ENCODE results near the gene SREK1.
A peak's percentile ranks its signal among the peaks of the same experiment; 100 is the strongest.

The SREK1 gene

DNA sequence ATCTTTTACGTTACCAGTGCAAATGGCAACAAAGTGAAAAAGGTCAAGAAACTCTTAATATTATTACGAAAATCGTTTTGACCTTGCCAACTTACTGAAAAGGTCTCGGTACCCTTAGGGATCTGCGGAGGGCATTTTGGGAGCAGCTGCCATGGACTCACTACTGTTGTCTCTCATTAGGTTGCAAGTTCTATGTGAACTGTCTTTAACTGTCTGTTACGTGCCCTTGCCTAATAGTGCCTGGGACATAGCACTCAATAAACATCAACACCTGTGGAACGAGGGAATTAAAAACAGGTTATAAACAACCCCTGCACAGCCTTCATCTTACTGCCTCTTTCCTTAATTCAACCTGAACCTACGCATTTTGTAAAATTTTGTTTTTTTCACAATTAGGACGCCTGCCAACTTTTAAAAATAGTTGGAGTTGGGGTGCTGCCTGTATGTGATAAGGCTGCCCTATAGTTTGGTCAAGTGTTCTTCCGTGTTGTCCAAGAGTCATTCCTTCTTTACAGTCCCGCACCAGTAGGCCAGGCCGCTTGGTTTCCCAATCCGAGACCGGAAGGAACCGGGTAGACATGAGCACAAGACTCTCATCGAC, 527 bp upstream of the SREK1 start:
- H3K9me3 ChIP-seq (ENCODE audit: low read length), result no peaks in the 10 kb centered on the region
- H3K36me3 ChIP-seq (ENCODE audit: insufficient read depth, low read length), result peaks cover 3% of the 10 kb centered on the region
- H2AFZ ChIP-seq (ENCODE audit: low read depth, low read length), result peak overlapping the region; percentile 98
- peaks cover 19% of the 10 kb centered on the region for H3K4me1 ChIP-seq (ENCODE audit: insufficient read depth, low read length)
- H3K4me3 ChIP-seq (ENCODE audit: low read length), result peak overlapping the region; percentile 79
- no peaks in the 10 kb centered on the region for H3K27me3 ChIP-seq (ENCODE audit: insufficient read depth, low read length)

DNA sequence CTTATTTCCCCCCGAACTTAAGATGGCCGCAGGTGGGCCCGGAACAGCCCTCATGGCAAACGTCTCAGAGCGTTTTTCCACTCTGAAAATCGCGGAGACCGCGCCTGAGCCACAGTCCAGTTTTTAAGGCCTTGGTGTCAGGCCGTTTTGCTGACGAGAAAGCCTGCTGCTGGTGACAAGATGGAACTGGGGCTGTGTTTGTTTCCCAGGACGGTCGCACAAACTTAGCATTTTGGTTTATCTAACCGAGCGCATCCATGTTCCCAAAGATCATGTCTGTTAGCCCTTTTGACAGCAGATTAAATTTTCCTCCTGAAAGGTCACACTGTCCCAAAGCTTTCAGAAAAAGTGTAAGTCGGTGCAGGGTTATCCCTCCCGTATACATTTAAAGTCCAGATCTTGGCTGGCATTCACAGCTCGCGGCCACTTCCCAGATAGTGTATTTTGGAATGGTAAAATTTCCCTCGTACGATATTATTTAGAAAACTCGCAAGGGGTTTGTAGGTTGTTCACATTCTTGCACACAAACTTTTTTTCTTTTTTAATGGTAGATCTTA, 812 bp downstream of the SREK1 start:
- peaks cover 2% of the 10 kb centered on the region for H3K9me3 ChIP-seq (ENCODE audit: low read length)
- H2AFZ ChIP-seq (ENCODE audit: low read depth, low read length), result peak overlapping the region; percentile 98
- peaks cover 3% of the 10 kb centered on the region for H3K36me3 ChIP-seq (ENCODE audit: insufficient read depth, low read length)
- peak overlapping the region; percentile 79 for H3K4me3 ChIP-seq (ENCODE audit: low read length)
- H3K4me1 ChIP-seq (ENCODE audit: insufficient read depth, low read length), result peaks cover 19% of the 10 kb centered on the region
- H3K27me3 ChIP-seq (ENCODE audit: insufficient read depth, low read length), result no peaks in the 10 kb centered on the region

DNA sequence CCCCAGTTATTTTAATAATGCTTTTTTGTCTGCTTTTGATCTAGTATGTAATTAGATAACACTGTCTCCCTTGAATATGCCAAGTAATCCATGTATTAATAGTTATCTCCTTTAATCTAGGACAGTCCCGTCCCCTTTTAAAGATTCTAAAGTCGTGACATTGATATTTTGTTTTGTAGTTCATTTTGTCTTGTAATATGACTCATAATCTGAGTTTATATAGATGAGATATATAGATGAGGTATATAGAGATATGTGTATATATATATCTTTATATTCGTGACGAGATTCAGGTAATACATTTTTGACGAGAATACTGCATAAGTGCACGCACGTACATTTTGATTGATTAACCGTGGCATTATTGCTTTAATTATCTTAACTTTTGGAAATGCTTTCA, 1.6 kb downstream of the SREK1 start:
- Histone ChIP-seq H3K9me3 (ENCODE audit: low read length) (peaks cover 3% of the 10 kb centered on the region), H2AFZ (ENCODE audit: low read depth, low read length) (no peak overlapping the region), H3K4me1 (ENCODE audit: insufficient read depth, low read length) (peaks cover 19% of the 10 kb centered on the region), H3K27me3 (ENCODE audit: insufficient read depth, low read length) (no peaks in the 10 kb centered on the region), H3K36me3 (ENCODE audit: insufficient read depth, low read length) (peaks cover 3% of the 10 kb centered on the region), H3K4me3 (ENCODE audit: low read length) (peak overlapping the region; percentile 79)

DNA sequence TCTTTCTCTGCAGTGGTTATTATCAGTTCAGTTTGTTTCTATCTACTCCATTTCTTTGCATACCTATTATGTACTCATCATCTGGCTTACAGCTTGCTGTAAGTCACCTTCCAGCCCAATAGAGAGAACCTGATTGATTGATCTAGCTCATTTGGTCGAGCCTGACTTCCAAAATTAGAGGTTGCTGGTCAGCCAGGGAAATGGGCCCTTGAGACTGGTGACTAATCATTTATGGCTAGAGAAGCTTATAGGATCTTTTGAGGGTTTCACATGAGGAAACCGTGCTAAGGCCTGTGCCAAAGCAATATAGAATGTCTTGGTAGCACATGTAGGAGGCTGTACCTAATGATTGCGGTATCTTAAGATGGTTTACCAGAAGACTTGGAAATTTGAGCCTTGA, 5.8 kb downstream of the SREK1 start:
- H3K9me3 ChIP-seq (ENCODE audit: low read length), result peaks cover 5% of the 10 kb centered on the region
- H3K27me3 ChIP-seq (ENCODE audit: insufficient read depth, low read length), result no peaks in the 10 kb centered on the region
- no peak overlapping the region for H3K4me3 ChIP-seq (ENCODE audit: low read length)
- peaks cover 7% of the 10 kb centered on the region for H3K36me3 ChIP-seq (ENCODE audit: insufficient read depth, low read length)
- H3K4me1 ChIP-seq (ENCODE audit: insufficient read depth, low read length), result peaks cover 12% of the 10 kb centered on the region
- H2AFZ ChIP-seq (ENCODE audit: low read depth, low read length), result no peak overlapping the region

DNA sequence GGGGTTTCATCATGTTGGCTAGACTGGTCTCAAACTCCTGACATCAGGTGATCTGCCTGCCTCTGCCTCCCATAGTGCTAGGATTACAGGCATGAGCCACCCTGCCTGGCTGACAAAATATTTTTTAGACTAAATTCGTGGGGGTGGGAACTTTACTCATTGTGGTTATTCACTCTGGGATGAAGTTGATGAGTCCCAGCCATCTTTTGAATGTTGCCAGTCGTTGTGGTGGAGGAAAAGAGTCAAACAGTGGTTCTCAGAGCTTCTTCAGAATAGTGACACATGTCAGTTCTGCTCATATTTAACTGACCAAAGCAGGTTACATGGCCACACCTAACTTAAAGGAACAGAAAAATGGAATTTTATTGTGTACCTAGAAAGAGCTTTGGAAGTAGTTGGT, 6.9 kb downstream of the SREK1 start:
- Histone ChIP-seq H3K9me3 (ENCODE audit: low read length) (peaks cover 5% of the 10 kb centered on the region), H3K36me3 (ENCODE audit: insufficient read depth, low read length) (peaks cover 14% of the 10 kb centered on the region), H2AFZ (ENCODE audit: low read depth, low read length) (no peak overlapping the region), H3K4me1 (ENCODE audit: insufficient read depth, low read length) (peaks cover 8% of the 10 kb centered on the region), H3K27me3 (ENCODE audit: insufficient read depth, low read length) (no peaks in the 10 kb centered on the region), H3K4me3 (ENCODE audit: low read length) (no peak overlapping the region)

DNA sequence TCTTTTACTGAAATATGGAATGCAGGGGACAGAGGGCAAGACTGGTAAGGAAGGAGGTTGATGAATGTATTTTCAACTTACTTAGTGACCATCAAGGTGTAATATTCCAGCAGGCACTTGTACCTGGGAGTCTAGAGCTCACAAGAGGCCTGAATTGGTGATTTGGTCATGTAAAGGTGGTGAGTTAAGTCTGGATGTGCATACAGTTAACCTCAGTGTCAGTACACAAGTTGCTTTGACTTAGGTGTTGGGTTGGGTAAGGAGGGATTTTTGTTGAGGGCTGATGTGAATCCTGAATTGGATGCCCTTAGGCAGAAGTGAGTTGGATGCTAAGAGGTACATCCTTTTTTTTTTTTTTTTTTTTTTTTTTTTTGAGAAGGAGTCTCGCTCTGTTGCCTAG, 7.4 kb downstream of the SREK1 start:
- H3K4me3 ChIP-seq (ENCODE audit: low read length), result no peak overlapping the region
- H3K27me3 ChIP-seq (ENCODE audit: insufficient read depth, low read length), result no peaks in the 10 kb centered on the region
- H3K9me3 ChIP-seq (ENCODE audit: low read length), result peaks cover 5% of the 10 kb centered on the region
- H3K36me3 ChIP-seq (ENCODE audit: insufficient read depth, low read length), result peaks cover 15% of the 10 kb centered on the region
- H2AFZ ChIP-seq (ENCODE audit: low read depth, low read length), result no peak overlapping the region
- H3K4me1 ChIP-seq (ENCODE audit: insufficient read depth, low read length), result peaks cover 3% of the 10 kb centered on the region

DNA sequence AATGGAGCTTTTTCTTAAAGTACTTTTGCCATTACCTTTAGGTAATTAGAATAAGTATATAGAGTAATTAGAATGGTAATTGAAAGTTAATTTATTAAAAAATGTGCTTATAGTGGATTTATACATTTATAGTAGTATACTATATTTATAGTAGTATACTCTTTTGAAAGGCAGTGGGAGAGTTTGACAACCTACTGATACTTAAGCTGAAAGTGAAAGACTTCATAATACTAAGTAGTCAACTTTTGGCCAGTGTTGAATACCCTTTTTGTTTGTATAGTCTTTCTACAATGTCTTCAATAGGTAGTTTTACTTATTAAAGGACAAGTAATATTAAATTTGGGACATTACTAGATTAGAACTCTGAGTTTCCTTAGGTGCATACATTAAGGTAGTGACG, 12.9 kb downstream of the SREK1 start:
- Histone ChIP-seq H3K4me3 (ENCODE audit: low read length) (no peak overlapping the region), H3K36me3 (ENCODE audit: insufficient read depth, low read length) (peaks cover 57% of the 10 kb centered on the region)

DNA sequence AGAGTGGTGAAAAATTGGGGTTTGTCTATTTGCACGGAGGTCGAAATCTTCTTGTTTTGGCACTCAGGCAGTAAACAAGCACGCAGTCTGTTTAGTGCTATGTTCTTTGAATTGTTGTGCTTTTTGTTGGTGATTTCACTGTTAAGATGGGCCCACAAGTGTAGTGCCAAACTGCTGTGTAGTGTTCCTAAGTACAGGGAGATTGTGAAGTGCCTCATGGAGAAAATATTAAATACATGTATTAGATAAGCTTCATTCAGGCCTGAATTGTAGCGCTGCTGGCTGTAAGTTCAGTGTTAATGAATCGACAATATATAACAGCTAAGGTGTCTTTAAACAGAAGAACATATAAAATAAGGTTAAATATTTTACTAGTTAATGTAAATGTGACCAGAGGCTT, 17.3 kb downstream of the SREK1 start:
- Histone ChIP-seq H3K27me3 (ENCODE audit: insufficient read depth, low read length) (no peaks in the 10 kb centered on the region), H3K4me1 (ENCODE audit: insufficient read depth, low read length) (no peaks in the 10 kb centered on the region), H2AFZ (ENCODE audit: low read depth, low read length) (no peak overlapping the region), H3K36me3 (ENCODE audit: insufficient read depth, low read length) (peaks cover 85% of the 10 kb centered on the region), H3K4me3 (ENCODE audit: low read length) (no peak overlapping the region), H3K9me3 (ENCODE audit: low read length) (no peaks in the 10 kb centered on the region)

More for the DNA sequence above, 12.9 kb downstream of the SREK1 start:
- no peaks in the 10 kb centered on the region for H3K27me3 ChIP-seq (ENCODE audit: insufficient read depth, low read length)
- no peak overlapping the region for H2AFZ ChIP-seq (ENCODE audit: low read depth, low read length)
- H3K9me3 ChIP-seq (ENCODE audit: low read length), result no peaks in the 10 kb centered on the region
- no peaks in the 10 kb centered on the region for H3K4me1 ChIP-seq (ENCODE audit: insufficient read depth, low read length)

DNA sequence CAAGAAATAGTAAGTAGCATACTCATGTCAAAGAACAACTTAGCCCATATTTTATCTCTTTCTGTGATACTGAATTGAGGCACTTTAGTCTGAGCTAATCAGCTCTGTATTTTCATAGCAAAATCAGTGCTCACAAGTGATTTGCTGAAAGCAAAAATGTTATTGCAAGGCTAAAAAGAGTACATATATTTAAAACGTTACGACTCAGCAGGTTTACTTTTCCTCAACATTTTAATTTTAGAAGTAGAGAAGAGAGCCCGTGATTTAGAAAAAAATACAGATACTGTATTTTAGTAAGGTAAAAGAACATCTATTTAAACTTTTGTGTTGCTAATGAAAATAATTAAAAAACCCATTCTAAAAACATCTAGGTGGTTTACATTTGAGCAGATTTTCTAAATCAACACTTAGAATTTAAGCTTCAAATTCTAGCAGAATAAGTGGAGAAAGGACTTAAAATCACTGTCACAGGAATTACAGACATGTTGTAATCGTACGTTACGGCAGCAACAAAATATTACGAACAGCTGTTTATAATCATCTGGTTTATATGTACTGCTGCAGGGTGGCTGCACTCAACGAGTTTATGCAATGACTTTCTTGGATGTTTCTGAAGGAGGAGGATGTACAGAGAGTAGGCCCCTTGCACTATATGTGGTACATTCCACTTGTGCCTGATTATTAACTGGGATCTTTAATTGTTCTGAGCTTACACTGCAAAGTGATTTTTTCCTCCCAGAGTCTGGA, 20.1 kb downstream of the SREK1 start:
- no peak overlapping the region for H3K4me3 ChIP-seq (ENCODE audit: low read length)
- H2AFZ ChIP-seq (ENCODE audit: low read depth, low read length), result no peak overlapping the region
- H3K27me3 ChIP-seq (ENCODE audit: insufficient read depth, low read length), result no peaks in the 10 kb centered on the region
- H3K4me1 ChIP-seq (ENCODE audit: insufficient read depth, low read length), result no peaks in the 10 kb centered on the region
- H3K9me3 ChIP-seq (ENCODE audit: low read length), result no peaks in the 10 kb centered on the region
- peaks cover 83% of the 10 kb centered on the region for H3K36me3 ChIP-seq (ENCODE audit: insufficient read depth, low read length)

DNA sequence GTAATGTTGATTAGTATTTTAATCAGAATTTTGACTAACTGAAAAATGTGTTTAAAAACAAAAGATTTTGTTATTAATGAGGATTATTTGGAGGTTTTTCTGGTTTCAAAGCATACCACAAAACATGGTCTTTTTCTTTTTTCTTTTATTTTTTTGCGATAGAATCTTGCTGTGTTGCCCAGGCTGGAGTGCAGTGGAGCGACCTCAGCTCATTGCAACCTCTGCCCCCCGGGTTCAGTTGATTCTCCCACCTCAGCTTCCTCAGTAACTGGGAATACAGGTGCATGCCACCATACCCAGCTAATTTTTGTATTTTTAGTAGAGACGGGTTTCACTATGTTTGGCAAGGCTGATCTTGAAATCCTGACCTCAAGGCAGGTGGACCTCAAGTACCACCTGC, 24.1 kb downstream of the SREK1 start:
- Histone ChIP-seq H2AFZ (ENCODE audit: low read depth, low read length) (no peak overlapping the region), H3K4me1 (ENCODE audit: insufficient read depth, low read length) (peaks cover 2% of the 10 kb centered on the region), H3K27me3 (ENCODE audit: insufficient read depth, low read length) (no peaks in the 10 kb centered on the region), H3K36me3 (ENCODE audit: insufficient read depth, low read length) (peaks cover 72% of the 10 kb centered on the region), H3K9me3 (ENCODE audit: low read length) (no peaks in the 10 kb centered on the region), H3K4me3 (ENCODE audit: low read length) (no peak overlapping the region)

DNA sequence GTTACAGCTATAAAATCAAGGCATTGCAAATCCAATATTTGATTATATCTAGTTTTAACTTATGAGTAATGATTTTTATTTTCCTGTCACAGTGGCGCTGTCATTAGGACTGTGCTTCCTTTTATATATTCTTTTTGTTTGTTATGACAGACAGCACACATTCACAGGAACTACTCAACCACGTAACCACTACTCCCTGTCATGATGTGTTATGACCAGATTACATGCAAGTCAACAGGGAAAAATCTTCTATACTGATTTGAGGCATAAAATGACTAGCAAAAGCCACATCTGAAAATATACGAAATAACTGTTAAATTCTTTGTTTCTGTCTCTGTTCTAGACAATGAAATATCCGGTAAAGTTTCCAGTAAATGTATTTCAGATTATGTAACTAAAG, 25.4 kb downstream of the SREK1 start:
- no peaks in the 10 kb centered on the region for H3K9me3 ChIP-seq (ENCODE audit: low read length)
- no peaks in the 10 kb centered on the region for H3K27me3 ChIP-seq (ENCODE audit: insufficient read depth, low read length)
- no peak overlapping the region for H3K4me3 ChIP-seq (ENCODE audit: low read length)
- no peak overlapping the region for H2AFZ ChIP-seq (ENCODE audit: low read depth, low read length)
- H3K4me1 ChIP-seq (ENCODE audit: insufficient read depth, low read length), result peaks cover 2% of the 10 kb centered on the region
- H3K36me3 ChIP-seq (ENCODE audit: insufficient read depth, low read length), result peaks cover 70% of the 10 kb centered on the region

DNA sequence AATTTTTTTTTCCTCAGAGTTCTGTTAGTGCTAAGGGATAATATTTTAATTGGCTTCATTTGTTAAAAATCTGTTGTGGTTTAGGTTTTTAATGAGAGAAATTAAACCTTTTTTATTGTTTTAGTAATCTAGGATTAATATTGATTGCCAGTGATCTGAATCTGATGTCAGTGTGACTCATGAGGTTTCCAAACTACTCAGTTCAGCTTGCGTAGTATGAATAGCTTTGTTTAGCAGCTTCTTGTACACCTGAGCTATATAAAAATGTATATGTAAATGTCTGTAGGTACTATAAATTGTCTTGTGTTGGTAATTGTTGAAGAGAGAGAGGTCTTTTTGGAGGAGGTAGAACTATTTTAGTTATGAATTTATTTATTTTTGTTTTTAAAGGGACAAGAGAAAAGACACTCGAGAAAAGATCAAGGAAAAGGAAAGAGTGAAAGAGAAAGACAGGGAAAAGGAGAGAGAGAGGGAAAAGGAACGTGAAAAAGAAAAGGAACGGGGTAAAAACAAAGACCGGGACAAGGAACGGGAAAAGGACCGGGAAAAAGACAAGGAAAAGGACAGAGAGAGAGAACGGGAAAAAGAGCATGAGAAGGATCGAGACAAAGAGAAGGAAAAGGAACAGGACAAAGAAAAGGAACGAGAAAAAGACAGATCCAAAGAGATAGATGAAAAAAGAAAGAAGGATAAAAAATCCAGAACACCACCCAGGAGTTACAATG, 26.3 kb downstream of the SREK1 start:
- H3K4me3 ChIP-seq (ENCODE audit: low read length), result no peak overlapping the region
- H3K4me1 ChIP-seq (ENCODE audit: insufficient read depth, low read length), result peaks cover 2% of the 10 kb centered on the region
- H3K27me3 ChIP-seq (ENCODE audit: insufficient read depth, low read length), result no peaks in the 10 kb centered on the region
- H3K9me3 ChIP-seq (ENCODE audit: low read length), result no peaks in the 10 kb centered on the region
- H3K36me3 ChIP-seq (ENCODE audit: insufficient read depth, low read length), result peaks cover 72% of the 10 kb centered on the region
- no peak overlapping the region for H2AFZ ChIP-seq (ENCODE audit: low read depth, low read length)

Data from neuron (in vitro differentiated cells).